ENCODE data around the gene ELF3.
"Not testable (repeated sequence)": the region's sequence is repeated elsewhere in the genome, so short reads cannot be mapped to it uniquely, and the experiment has no call there.

ELF3 gene

DNA sequence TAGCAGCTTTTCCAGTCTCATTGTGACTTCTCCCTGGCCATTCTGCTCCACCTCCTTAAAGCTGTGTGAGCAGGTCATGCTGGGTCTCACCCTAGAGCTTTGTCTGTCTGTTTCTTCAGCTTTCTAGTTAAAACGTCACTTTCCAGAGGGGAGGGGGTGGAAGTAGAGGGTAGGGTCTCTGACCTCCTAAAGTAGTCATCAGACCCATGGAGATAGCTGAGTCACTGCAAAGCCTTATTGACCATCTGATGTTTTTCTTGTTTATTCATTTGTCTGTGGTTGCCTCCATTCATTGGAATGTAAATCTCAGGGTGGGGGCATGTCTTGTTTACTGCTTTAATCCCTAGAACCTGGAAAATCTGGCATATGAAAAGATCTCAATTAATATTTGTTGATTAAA is 52.7 kb downstream of the ELF3 start:
- no peak overlapping the region for H3K4me3 ChIP-seq (ENCODE audit: low read depth, low read length)
- TF ChIP-seq, protein P1, sequence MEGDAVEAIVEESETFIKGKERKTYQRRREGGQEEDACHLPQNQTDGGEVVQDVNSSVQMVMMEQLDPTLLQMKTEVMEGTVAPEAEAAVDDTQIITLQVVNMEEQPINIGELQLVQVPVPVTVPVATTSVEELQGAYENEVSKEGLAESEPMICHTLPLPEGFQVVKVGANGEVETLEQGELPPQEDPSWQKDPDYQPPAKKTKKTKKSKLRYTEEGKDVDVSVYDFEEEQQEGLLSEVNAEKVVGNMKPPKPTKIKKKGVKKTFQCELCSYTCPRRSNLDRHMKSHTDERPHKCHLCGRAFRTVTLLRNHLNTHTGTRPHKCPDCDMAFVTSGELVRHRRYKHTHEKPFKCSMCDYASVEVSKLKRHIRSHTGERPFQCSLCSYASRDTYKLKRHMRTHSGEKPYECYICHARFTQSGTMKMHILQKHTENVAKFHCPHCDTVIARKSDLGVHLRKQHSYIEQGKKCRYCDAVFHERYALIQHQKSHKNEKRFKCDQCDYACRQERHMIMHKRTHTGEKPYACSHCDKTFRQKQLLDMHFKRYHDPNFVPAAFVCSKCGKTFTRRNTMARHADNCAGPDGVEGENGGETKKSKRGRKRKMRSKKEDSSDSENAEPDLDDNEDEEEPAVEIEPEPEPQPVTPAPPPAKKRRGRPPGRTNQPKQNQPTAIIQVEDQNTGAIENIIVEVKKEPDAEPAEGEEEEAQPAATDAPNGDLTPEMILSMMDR (IDR thresholded peaks at IDR 0.05; ENCODE audit: borderline replicate concordance, insufficient read depth, low read depth, low read length), result no peak

DNA sequence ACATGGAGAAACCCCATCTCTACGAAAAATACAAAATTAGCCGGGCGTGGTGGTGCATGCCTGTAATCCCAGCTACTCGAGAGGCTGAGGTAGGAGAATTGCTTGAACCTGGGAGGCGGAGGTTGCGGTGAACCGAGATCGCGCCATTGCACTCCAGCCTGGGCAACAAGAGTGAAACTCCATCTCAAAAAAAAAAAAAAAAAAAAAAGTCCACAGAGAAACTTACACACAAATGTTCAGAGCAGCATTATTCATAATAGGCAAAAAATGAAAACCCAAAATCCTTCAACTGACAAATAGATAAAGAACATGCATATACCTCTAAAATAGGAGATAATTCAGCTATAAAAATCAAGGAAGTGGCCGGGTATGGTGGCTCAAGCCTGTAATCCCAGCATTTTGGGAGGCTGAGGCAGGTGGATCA is 54.5 kb downstream of the ELF3 start:
- H3K4me3 ChIP-seq (ENCODE audit: low read depth, low read length), result not testable (repeated sequence)
